ENCODE results near the gene SOX11.
"Not testable (repeated sequence)": the region's sequence is repeated elsewhere in the genome, so short reads cannot be mapped to it uniquely, and the experiment has no call there.

The SOX11 gene

DNA sequence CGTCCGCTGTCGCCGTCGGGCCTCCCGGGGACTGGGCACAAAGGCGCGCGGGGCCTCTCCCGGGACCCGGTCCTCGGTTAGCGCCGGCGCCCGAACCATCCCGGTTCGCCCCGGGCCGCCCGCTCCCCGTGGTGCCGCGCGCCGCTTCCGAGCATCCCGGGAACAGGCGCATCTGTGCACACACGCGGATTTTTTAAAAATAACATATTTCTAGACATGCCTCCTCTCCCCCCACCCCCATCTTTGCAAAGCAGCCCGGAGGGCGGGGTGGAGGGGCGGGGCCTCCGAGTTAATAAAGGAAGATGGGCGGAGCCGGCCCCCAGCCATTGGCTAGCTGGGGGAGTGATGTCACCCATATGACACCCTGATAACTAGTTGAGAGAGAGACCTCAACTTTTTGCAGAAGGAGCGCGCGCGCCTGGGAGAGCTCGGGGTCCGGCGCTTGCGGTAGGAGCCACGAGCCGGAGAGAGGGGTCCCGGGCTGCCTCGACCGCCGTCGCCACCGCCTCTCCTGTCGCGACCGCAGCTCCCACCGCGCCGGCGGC is at the start of gene SOX11:
TSS of gene SOX11 (plus strand) at position 400 of the 545 bp plus-strand sequence. CDS start 338 bp downstream, outside the sequence.
- DNase-seq, result peak; percentile 95

DNA sequence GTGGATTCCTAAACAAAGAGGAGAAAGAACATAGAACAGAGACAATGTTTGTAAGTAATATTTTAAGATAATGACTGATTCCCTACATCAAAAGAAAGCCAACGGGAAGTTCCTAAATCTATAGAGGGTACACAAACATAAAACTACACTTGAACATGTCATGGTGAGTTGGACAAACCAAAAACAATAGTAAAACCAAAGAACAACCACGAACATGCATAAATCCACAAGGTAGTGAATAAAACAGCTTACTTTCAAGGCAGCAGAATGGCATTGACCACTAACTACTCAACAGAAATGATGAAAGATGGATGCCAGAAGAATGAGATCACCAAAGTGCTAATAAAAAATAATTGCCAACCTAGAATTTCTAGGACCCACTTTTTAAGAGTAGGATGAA is 39.5 kb upstream of the SOX11 start:
- not testable (repeated sequence) for DNase-seq

DNA sequence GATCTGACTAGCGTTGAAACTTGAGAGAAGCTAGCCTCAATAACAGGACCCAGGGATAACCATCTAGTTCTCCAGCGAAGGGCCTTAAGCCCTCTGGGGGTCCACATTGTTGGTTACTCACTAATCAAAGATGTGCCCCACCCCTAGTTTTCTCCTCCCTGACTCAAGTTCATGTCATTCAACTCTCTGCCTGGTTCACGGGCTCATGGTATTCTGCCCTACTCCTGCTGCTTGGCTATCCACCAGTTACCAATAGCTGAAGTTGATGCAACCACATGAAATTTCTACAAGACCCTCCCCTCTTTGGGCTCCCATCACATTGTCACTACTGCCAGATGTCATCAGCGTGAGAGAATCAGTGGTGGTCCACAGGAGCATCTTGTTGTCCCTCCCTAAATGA is 38.4 kb upstream of the SOX11 start:
- DNase-seq, result not testable (repeated sequence)

DNA sequence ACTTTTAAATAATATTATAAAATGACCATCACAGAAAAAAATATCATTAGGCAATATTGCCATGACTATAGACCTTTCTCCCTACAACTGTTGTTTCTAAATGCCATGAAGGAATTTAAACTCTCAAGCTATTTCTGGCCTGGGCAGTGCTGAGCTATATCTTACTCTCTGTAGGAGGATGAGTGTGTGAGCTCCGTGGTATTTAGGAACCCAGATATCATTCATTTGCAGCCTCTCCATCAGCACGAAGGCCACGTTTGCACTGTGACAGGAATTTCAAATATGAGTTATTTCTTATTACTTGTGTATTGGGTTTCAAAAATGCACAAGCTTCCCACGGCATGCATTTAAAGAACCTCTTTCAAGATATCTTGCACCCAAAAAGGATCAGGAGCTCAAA is 35.0 kb upstream of the SOX11 start:
- no peak for DNase-seq

DNA sequence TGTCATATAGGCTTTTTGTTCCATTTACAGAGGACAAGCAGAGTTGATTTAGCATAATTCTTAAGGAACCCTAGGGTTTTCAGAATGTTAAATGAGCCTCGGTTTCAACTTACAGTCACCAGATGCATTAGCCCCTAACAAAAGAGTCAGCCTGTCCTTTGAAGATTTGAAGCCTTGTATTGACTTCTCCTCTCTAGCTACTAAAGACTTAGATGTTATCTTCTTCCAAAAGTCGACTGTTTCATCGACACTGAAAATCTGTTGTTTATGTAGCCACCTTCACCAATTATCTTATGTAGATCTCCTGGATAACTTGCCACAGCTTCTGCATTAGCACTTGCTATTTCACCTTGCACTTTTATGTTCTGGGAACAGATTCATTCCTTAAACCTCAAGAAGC is 31.6 kb upstream of the SOX11 start:
- DNase-seq, result no peak

DNA sequence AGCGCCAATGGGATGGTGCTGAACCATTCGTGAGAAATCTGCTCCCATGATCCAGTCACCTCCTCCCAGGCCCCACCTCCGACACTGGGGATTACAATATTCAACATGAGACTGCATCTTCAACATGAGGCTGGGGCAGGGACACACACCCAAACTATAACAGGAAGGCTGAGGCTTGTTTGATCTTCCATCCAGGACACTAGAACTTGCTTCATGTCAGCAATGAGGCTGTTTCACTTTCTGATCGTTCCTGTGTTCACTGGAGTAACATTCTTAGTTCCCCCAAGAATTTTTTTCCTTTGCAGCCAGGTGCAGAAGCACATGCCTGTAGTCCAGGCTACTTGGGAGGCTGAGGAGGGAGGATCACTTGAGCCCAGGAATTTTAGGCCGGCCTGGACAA is 30.8 kb upstream of the SOX11 start:
- DNase-seq, result no peak

DNA sequence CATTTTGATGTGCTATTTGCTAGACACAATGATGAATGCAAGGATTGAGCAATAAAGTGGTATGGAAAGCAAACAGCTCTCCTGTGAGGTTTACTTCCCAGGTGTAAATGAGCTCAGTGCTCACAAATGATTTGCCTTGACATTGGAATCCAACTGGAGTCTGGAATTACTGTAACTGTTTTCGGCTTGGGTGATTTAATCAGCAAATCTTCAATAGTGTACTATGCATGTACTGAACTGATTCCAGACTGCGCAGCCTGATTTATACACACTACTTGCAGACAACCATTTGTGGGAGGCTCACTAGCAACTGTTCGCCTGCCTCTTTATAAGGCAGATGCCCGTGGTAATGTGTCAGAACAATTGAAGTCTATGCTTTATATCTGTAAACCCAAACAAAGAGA is 27.9 kb upstream of the SOX11 start:
- no peak for DNase-seq

DNA sequence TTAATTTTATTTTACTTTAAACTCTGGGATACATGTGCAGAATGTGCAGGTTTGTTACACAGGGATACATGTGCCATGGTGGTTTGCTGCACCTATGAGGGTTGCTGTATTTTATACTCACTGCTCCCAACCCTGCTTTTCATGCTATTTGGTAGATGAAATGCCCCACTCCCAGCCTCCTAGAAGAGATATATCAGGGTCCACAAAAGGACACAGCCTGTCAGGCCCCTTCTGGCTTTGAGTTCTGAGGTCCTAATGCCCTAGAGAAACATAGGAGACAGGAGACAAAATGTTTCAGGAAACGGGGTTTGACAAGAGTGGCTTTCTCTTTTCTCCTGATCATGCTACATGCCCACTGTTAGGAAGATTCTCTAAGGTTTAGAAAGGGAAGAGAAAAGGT is 27.1 kb upstream of the SOX11 start:
- DNase-seq, result no peak

DNA sequence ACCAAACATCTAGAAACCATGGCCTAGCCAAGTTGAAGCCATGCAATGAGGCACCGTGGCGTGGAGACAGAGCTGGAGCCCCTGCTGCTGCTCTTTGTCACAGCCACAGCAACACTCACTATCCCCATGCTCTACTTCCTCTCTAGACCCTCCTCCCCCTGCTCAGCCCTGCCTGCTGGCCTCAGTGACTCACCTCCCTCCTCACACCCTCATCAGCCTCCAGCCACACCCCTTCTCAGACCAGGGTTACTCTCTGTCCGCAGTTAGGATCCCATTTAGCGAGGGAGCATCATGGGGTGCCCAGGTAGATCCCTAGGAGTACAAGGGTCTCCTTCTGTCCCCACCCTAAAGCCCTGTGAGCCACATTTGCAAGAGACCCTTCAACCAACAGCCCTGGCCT is 25.4 kb upstream of the SOX11 start:
- DNase-seq, result no peak

DNA sequence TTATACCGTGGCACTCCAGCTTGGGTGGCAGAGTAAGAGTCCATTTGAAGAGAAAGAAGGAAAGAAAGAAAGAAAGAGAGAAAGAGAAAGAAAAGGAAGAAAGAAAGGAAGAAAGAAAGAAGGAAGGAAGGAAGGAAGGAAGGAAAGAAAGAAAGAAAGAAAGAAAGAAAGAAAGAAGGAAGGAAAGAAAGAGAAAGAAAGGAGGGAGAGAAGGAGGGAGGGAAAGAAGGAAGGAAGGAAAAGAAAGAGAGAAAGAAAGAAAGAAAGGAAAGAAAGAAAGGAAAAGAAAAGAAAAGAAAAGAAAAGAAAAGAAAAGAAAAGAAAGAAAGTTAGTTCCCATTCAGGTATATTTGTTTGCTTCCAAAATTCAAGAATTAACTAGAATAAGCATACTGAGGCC is 24.5 kb upstream of the SOX11 start:
- not testable (repeated sequence) for DNase-seq

DNA sequence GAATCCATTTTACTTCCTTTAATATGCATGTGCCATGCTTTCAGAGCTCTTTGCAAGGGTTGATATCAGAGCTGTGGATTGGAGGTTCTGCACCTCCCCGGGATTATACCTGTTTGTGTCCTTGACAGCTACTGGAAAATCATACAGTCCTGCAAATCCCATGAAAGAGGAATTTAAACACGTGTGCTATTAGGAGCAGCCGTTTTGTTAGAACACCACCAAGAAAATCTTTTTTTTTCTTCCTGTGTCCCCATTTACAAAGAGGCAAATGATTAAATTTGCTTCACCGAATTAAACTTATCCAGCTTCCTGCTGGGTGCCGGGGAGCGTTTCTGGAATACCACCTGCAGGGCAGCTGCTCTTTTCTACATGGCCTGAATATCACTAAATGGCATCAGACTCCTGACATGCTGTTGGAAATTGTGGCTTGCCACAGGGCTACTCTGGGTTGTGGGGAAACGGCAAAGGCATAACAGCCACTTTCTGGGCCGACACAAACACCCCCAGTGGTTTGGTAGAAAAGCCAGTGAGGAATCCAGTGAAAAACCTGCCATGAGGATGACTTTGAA is 23.4 kb upstream of the SOX11 start:
- no peak for DNase-seq

DNA sequence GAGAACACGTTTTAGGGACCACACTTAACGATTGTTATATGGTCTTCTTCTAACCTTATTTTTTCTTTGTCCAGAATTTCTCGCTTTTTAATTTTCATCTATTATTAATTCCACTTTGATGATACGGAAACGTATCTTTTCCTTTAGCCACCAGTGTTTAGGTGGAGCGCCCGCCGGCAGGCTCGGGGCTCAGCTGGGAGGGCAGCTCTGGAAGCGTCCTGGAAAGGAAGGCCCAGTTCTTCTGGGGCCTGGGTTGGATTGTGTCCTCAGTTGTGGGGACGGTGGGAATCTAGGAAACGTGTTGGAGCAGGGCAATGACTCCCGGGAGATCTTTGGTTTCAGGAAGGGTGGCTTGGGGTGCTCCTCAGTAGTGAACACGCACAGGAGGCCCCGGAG is 19.4 kb upstream of the SOX11 start:
- no peak for DNase-seq

DNA sequence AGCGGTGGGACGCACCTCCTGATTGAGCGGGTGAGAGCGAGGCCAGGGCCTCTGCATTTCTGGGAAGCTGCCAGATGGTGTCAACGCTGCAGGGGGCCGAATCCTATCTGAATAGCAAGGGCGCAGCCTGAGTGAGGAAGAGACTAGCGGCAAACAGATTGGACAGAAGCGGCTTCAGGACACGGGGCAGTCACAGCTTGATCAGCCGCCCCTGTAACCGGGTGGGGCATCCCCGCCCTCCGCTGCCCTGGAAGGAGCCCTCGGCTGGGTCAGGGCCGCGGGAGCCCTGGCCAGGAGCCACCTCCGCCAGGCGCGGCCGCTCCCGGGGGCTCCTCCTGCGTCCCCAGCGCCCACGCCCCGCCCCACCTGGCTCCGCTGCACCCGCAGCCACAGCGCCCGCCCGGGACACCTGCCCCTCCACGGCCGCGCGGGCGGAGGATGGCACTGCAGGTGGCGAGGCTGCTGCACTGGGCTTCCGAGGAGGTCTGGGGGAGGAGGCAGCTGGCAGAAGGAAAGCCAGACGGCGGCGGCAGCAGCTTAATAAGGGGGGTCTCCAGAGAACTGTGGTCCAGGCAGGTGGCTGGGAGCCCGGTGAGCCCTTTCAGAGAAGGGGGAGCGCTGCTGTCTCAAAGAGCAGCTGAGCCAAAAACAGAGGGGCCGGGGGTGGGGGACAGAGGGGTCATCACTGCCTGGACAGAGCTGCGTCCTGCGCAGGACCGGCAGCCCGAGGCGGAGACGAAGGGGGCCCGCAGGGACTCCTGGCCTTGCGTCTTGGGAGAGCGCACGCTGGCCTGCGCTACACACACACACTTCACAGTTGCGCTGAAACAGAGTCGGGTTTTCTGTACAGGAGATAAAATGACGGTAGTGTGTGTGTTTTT is 18.8 kb upstream of the SOX11 start:
- peak; percentile 51 for DNase-seq

DNA sequence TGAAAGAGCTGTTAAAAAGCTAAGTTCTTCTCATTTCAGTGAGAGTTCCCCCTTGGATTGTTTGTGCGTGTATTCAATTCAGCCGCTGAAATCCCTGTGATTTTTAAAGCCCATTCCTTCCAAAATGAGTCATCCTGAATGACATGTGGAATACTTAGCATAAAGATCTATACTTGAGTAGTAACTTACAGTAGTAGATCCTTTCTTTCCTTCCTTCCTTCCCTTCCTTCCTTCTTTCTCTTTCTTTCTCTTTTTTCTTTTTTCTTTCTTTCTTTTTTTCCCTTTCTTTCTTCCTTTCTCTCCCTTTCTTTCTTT is 18.2 kb upstream of the SOX11 start:
- DNase-seq, result no peak

DNA sequence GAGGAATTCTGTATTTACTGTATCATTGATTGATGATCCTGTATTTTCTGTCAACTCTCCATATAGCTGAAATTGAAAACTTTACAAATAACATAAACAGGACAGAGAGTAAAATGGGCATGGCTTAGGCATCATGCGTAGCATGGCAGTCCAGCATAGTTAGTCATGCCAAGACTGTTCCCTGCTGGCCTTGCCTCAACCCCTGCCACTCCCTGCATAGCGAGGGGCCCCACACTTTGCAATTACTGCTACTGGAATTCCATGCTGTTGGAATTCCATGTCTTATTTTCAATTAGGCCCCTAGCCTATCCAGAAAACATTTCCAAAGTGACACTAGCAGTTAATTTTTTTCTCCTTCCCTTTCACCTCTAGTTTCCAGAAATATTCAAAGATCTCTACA is 15.1 kb upstream of the SOX11 start:
- no peak for DNase-seq

DNA sequence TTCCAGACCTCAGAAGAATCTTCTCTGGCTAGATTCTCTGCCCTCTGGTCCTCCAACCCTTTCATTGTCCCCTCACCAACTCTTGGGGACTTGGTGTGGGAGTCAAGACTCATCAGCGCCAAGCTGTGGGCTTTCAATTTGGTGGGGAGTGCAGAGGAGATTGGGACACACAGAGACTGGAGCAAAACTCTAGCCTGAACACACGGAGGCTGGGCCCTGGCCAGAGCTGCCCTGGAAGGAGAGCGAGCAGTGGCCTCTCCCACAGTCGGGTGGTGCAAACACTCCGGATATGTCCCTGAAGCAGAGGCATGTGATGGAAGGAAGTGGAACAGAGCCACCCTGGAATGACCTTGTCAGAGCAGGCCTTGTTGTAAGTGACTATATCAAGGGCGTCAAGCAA is 8.7 kb upstream of the SOX11 start:
- no peak for DNase-seq

DNA sequence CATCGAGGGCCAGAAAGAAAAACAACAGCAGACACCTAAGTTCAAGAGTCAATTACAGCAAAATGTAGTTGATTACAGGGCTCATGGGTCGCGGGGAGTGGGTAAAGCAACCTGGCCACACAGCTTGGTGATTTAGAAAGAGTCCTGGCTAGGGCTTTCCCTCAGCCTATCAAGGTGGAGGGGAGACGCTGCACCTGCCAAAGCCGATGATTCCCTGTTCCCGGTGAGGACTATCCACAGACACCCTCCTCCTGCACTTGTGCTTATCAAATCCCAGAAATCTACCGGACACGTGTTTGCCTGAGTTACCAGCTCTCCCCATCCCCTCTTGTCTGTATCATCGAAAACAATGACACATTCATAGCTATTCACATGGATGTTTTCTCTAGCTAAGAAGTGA is 7.0 kb upstream of the SOX11 start:
- DNase-seq, result no peak

DNA sequence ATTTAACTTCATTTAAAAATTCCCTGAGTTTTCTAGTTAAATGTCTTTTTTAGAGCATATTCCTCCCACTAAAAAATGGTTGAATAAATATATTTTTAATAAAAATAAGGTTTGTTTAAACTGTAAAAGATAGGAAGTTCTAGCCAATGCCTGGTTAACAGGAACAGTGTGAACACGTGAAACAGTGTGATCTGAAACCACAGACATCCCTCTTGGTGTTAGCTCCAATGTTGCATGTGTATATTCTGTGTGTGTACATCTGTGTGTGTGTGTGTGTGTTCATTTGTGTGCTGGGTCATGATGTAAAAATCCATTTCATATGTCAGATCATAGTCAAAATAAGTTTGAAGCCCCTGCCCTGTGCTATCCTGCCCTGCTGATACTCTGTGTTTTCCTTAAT is 6.1 kb upstream of the SOX11 start:
- DNase-seq, result no peak

DNA sequence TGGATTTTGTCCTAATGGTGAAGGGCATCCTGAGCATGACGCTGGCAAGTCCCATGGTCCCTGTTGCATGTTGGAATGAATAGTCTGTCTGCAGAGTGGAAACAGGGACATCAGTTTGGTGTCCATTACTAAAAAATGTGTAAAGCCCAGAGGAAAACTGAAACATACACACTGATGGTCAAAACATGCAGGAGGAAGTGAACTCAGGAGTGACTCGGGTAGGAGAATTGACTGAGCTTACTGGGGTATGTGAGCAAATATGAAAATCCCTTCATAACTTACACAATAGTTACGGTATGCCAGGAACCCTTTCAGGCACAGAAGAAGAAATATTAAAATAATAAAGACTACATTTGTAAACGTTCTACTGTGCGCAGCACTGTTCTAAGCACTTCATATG is 5.6 kb upstream of the SOX11 start:
- DNase-seq, result no peak

DNA sequence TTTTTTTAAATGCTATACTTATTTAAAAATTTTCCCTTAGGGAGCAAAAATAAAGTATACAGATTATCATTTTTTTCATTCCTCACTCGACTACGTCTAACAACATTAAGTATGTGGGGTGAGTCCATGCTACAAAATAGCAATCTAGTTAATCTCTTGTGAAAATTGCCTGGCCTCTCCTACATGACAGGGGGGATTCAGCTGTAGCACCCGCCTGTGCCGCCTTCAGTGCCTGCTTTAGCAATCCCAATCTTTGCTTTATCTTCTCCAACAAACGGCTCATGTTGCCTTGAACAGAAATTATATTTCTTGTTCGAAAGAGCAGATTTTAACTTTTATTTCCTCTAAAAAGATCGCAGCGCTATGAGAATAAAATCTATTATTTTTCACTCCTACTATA is 2.4 kb upstream of the SOX11 start:
- DNase-seq, result no peak

DNA sequence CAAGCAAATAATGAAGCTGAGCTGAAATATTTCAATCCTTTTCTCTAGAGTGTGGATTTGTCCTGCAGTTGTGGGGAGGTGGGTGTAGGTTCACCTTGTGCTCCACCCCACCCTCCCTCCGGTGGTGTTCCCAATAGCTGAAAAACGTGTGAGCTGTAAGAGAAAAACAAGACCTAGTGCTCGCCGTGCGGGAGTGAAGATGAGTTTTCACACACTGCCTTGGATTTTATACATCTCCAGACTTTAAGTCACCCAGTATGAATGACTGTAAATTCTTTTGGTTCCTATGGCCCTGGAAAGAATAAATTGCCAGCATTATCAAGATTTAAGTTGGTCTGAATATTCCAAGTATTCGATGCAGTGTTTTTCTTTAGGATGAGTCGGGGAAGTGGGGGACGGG is 1.9 kb upstream of the SOX11 start:
- DNase-seq, result no peak

DNA sequence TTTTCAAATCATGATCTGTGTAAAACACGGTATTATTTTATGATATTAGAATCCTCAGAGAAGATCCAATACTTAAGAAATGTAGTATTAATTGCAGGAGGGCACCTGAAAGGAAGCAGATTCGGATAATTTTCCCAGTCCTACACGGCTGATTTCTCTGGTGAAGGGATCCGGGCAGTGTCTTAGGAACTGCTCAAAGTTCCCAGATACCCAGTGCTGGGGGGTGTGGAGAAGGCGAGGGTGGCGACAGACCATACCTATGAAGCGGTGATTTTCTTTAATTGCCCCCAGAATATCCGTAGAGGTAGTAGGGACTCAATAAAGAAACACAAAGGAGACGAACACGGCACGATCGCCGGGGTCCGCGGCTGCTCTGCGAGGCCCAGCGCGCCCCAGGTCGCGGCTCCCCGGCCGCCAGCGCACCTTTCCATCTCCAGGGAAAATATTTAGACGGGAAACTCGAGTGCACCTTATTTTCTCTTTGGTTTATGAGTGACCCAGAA is 1.4 kb upstream of the SOX11 start:
- DNase-seq, result no peak

DNA sequence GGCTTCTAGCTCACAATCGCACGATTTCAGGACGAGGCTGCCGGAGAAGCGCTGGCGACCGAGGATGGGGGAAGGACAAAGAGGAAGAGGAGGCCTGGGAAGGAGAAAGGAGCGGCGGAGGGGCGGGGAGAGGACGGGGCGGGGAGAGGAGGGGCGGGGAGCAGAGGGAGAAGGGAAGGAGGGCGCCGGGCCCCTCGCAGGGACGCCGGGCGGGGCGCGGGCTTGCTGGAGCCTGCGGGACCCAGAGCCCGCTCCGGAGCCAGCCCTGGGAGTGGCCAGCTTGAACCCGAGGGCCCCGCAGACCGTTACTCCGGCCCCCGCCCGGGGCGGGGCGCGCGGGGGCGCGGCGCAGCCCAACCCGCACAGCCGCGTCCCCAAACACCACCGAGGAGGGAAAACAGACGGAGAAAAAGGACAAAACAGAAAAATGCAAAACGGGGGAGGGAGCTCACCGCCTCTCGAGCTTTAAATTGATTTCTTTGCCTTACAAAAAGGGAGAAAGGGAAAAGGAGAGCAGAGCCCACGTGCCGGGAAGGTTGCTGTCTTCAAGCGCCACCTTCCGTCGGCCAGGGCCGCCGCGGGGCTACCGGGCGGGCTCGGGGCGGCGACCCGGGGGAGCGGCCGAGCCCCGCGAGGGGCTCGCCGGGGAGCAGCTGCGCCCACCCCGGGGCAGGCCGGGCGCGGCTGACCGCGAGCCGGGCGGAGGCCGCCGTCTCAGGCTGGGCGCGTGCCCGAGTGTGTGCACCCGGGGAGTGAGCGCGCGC is 781 bp upstream of the SOX11 start:
- DNase-seq, result peak; percentile 78

All from NCI-H1436 (cell line).